HepG2 (cell line): Measurements from ENCODE around the gene KISS1R.

ENCODE experiments used
- MTA3 ChIP-seq: sonication (generic); formaldehyde crosslinking; IDR thresholded peaks from 2 replicates; pipeline ENCODE4 v1.4.0; 2020; ENCODE audit warnings: missing genetic modification reagents
- TF ChIP-seq, protein P1 (sequence below): sonication (generic); formaldehyde crosslinking; IDR thresholded peaks from 2 replicates; pipeline ENCODE4 v1.8.1; 2023; ENCODE audit warnings: missing genetic modification reagents, inconsistent platforms, borderline replicate concordance
- TF ChIP-seq, protein P2 (sequence below): sonication (generic); formaldehyde crosslinking; IDR thresholded peaks from 2 replicates; pipeline ENCODE4 v1.5.0; 2020; ENCODE audit warnings: mild to moderate bottlenecking, missing genetic modification reagents, moderate library complexity

DNA sequence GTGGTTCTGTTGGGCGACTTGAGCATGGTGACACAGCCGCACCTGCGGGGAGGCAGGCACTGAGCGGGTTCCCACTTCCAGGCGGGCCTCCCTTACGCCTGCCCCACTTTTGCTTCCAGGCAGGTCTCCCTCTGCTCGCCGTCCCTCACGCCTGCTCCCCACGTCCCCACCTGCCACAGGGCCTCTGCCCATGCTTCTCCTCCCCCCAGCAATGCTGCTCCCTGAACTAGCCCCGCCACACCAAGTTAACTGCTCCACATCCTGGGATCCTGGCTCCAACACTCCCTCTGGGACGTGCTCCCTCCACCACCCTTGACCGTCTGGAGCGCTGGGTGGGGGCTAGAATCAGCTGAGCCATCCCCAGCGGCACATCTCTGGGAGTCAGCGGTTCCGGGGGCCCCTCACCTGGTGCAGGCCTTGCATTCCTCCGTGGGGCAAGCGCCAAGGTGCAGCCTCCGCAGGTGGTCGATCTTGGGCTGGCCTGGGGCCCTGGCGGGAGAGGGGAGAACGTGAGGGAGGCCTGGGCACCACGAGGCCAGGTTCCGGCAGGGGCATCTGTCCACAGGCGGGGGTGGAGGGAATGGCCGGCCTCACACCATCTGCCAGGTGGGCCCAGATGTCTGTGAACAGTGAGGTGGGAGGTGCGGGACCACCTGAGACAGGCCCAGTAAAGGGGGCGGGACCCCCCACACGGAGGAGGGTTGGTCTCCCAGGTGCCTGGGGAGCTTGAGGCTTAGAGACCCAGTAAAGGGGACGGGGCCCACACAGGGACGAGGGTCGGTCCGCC is 48.5 kb upstream of the KISS1R start:
- TF ChIP-seq, protein P1, sequence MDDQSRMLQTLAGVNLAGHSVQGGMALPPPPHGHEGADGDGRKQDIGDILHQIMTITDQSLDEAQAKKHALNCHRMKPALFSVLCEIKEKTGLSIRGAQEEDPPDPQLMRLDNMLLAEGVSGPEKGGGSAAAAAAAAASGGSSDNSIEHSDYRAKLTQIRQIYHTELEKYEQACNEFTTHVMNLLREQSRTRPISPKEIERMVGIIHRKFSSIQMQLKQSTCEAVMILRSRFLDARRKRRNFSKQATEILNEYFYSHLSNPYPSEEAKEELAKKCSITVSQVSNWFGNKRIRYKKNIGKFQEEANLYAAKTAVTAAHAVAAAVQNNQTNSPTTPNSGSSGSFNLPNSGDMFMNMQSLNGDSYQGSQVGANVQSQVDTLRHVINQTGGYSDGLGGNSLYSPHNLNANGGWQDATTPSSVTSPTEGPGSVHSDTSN (CRISPR knock-in tag): no peak
- TF ChIP-seq, protein P2, sequence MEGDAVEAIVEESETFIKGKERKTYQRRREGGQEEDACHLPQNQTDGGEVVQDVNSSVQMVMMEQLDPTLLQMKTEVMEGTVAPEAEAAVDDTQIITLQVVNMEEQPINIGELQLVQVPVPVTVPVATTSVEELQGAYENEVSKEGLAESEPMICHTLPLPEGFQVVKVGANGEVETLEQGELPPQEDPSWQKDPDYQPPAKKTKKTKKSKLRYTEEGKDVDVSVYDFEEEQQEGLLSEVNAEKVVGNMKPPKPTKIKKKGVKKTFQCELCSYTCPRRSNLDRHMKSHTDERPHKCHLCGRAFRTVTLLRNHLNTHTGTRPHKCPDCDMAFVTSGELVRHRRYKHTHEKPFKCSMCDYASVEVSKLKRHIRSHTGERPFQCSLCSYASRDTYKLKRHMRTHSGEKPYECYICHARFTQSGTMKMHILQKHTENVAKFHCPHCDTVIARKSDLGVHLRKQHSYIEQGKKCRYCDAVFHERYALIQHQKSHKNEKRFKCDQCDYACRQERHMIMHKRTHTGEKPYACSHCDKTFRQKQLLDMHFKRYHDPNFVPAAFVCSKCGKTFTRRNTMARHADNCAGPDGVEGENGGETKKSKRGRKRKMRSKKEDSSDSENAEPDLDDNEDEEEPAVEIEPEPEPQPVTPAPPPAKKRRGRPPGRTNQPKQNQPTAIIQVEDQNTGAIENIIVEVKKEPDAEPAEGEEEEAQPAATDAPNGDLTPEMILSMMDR: no peak
- TF ChIP-seq MTA3: no peak
